SK-N-MC (cell line): Measurements from ENCODE around the gene RTL10.

Experiments used
- DNase-seq: peaks from one replicate; pipeline ENCODE4 v3.0.0-alpha.2; 2011; ENCODE audit warnings: low read depth, low spot score
- H3K27ac ChIP-seq: fragments of 200-600 bp; sonication (generic); 2 replicates; pipeline ENCODE4 v1.5.1; 2016; ENCODE audit warnings: mixed run types
- H3K36me3 ChIP-seq: fragments of 200-600 bp; sonication (generic); 2 replicates; pipeline ENCODE4 v1.6.1; 2017; ENCODE audit warnings: antibody characterized with exemption, low read length, mixed read lengths; ENCODE audit not compliant: insufficient read depth
- H3K4me3 ChIP-seq: fragments of 200-600 bp; sonication (generic); 2 replicates; pipeline ENCODE4 v1.5.1; 2016
- H3K9ac ChIP-seq: fragments of 200-600 bp; sonication (generic); 2 replicates; pipeline ENCODE4 v1.8.0; 2017; ENCODE audit warnings: mixed run types, mixed read lengths; ENCODE audit not compliant: insufficient read length
- H3K9me3 ChIP-seq: fragments of 200-600 bp; sonication (generic); 2 replicates; pipeline ENCODE4 v1.6.1; 2017; ENCODE audit warnings: low read depth, mild to moderate bottlenecking, antibody characterized with exemption, low read length, moderate library complexity, mixed read lengths
- EZH2 ChIP-seq: fragments of 200-600 bp; sonication (generic); IDR thresholded peaks from one replicate; pipeline ENCODE4 v1.6.1; 2017; ENCODE audit warnings: antibody characterized with exemption
- FOXP2 ChIP-seq: optimal IDR thresholded peaks from 2 replicates; pipeline ENCODE3; 2011; ENCODE audit warnings: mild to moderate bottlenecking, moderate library complexity; ENCODE audit not compliant: insufficient read depth; ENCODE audit errors: extremely low read length, control extremely low read depth
- POLR2AphosphoS5 ChIP-seq: IDR thresholded peaks from 2 replicates; pipeline ENCODE4 v1.6.1; 2012; ENCODE audit warnings: mild to moderate bottlenecking, low read depth, low read length, borderline replicate concordance

The RTL10 gene

DNA sequence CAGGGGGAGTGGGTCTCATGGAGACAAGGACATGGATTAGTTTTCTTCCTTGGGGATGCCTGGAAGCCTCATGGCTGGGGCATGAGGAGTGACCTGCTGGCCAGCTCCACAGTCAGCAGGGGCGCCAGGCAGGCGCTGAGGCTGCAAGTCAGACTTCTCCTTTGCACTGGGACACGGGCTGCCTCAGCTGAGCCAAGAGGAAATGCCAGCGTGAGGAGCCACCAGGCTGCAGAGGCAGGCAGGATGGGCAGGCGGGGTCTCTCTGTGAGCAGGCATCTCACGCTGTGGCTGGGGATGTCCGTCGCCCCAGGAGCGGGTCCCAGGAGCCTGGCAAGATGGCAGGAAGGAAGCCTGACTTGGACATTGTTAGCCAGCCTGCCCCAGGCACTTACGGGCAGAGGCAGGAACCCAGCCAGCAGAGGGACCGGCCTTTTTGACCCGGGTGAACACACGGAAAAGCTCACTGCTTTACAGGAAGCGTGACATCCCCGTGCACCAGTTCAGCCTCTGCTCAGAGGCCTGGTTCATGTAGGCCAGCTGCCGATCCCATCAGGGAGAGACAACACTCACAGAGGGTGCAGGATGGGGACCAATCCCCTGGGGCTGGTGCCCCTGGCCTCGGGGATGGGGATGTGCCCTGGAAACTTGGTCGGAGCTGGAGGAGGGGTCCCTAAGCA is 10.2 kb downstream of the RTL10 start:
- H3K36me3 ChIP-seq, result peaks cover 5% of the 10 kb centered on the region; the same call in 1 of the 2 replicates
- no peak for TF ChIP-seq FOXP2
- TF ChIP-seq POLR2AphosphoS5, result no peak
- TF ChIP-seq EZH2, result no peak
- no peak overlapping the region for H3K9ac ChIP-seq
- no peaks in the 10 kb centered on the region for H3K9me3 ChIP-seq
- no peak overlapping the region for H3K27ac ChIP-seq
- no peak overlapping the region for H3K4me3 ChIP-seq
- no peak for DNase-seq

DNA sequence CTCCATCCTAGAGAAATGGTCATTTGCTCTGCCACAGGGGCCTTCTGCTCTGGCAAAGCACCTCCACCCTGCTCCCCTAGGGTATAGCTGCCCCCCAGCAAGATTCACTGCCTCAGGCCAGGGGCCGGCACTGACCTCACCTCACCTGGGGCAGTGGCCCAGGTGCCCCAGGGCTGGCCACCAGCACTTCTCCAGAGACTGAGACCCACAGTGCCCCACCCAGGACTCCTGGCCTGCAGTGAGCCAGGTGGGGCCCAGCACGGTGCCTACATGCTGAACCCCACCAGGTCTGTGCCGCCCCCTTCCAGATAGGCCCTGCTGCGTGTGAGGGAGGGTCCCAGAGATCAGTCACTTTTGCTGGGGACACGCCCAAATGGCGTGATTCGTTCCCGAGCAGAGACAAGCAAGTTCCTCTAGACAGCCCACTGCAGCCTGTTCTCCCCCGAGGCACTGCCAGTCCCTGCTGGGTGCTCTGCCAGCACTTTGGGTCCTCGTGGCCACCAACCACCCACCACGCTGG is 10.8 kb downstream of the RTL10 start:
- TF ChIP-seq EZH2, result no peak
- no peak for TF ChIP-seq FOXP2
- TF ChIP-seq POLR2AphosphoS5, result no peak
- no peak for DNase-seq
- Histone ChIP-seq H3K9ac (no peak overlapping the region), H3K9me3 (no peaks in the 10 kb centered on the region), H3K4me3 (no peak overlapping the region), H3K27ac (no peak overlapping the region), H3K36me3 (peaks cover 5% of the 10 kb centered on the region; the same call in 1 of the 2 replicates)

DNA sequence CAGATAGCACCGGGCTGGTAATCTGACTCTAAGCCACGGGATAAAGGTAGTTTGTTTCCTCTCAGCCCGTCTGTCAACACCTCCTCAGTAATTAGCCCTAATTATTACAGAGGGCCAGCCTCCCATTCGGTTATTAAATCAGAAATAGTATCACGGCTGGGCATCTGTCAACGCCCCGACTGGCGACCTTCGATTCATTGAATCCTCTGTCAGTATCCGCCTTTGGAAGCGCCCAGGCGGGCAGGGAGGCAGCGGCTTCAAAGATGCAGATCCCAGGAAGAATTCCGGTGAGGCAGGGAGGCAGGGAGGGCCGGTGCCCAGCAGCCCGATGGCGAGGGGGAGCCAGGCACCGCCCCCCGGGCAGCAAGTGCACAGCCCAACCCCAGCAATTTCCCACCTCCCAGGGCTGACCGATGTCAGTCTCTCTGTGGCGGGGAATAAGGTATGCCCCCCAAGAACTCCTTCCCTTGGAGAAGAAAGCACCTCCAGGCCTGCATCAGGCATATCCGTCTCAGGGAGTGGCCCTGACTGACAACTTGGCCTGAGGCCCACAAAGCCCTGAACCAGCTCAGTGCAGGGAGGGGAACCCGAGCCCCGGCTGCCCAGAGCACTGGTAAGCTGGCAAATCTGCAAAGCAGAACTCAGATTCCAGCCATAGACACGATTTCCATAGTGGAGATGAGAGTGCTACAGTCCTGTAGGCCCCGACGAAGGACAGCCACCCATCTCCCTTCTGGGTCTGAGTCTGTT is 11.4 kb downstream of the RTL10 start:
- H3K9ac ChIP-seq, result no peak overlapping the region

DNA sequence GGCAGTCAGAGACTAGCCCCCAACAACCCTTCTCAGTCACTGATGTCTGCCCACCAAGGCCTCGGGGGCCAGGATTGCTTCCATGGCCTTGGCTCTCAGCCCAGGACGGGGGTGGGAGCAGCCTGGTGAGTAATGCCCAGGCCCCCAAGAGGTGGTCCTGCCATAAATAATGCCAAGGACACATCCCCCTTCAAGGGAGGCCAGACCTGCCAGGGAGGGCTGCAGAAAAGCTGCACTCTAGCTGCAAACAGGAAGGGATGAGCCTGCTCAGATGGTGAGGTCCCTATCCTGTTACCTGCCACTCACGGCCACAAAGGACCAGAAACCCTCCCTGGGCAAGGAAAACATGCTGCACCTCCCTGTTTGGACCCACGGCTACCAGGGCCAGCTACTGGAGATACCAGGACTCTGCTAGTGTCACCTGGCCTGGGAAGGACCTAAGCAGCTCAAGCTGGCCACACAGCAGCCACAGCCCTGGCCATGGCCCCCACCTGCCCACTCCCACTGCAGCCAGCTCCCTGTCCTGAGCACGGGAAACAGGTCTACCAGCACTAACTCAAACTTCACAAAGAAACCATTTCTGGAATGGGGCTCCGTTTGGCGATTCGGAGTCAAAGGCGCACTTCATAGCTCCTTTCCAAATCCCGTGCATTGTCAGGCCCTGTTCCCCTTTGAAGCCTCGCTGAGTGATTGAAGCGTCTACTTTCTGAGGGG is 12.1 kb downstream of the RTL10 start:
- no peaks in the 10 kb centered on the region for H3K9me3 ChIP-seq
- TF ChIP-seq FOXP2 (no peak), POLR2AphosphoS5 (no peak), EZH2 (no peak)
- H3K36me3 ChIP-seq, result peaks cover 5% of the 10 kb centered on the region; the same call in 1 of the 2 replicates
- no peak overlapping the region for H3K9ac ChIP-seq
- H3K27ac ChIP-seq, result no peak overlapping the region
- no peak for DNase-seq
- no peak overlapping the region for H3K4me3 ChIP-seq

More for the DNA sequence above, 11.4 kb downstream of the RTL10 start:
- TF ChIP-seq EZH2 (no peak), POLR2AphosphoS5 (no peak), FOXP2 (no peak)
- H3K36me3 ChIP-seq, result peaks cover 5% of the 10 kb centered on the region; the same call in 1 of the 2 replicates
- no peak overlapping the region for H3K4me3 ChIP-seq
- DNase-seq, result no peak
- H3K27ac ChIP-seq, result no peak overlapping the region
- H3K9me3 ChIP-seq, result no peaks in the 10 kb centered on the region

DNA sequence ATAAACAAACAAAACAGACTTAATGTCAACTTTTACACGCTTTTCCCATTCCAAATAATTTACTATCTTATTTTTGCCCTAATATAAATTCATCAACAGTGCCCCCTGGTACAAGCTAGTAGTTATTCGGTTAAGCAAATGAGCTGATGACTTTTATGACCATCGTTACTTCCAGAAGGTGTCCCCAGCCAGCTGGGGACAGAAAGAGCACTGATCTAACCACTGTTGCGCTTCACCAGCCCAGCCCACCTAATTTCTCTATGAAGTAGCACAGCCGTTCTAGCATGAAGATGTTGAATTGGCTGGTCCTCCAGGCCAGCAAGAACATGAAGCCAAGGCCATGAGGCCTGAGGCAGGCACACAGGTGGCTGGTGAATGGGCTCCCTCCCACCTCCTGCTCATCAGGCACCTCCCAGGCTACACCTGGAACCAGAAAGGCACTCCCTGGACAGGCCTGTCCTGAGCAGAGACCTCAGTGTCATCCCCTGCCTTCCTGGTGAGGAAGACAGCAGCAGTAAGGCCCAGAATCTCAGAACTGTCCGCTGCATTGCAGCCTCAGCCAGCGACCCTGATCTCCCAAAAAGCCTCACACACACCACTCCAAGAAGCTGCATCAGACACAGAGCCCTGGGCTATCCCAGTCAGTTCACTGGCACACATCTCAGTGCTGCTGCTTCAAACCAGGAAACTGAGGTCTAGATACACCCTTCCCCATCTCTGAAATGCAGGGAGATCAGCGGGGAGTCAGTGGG is 12.9 kb downstream of the RTL10 start:
- Histone ChIP-seq H3K27ac (no peak overlapping the region), H3K36me3 (no peaks in the 10 kb centered on the region)

DNA sequence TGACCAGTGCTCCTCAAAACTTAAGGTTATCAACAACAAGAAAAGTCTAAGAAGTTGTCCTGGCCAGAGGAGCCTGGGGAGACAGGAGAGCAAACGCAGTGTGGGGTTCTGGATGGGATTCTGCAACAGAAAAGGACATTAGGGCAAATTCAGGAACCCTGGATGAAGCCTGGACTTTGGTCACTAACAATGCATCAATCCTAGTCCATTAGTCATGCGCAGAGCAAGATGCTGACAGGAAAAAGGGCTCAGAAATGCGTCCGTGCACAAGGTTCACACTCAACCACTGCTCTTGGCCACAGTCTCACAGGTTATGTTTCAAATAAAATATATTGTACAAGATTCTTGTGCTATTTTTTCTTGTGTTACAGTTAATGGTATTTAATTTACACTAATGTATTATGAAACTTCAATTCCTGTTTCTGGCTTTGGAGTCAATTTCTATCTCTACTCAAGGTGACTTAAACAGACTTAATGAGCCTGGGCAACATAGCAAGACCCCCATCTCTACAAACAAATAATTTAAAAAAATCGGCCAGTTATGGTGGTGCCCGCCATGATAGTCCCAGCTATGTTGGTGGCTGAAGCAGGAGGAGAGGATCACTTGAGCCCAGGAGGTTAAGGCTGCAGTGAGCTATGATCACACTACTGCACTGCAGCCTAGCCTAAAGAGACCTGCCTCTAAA is 13.6 kb downstream of the RTL10 start:
- no peaks in the 10 kb centered on the region for H3K9me3 ChIP-seq
- no peak overlapping the region for H3K27ac ChIP-seq
- H3K9ac ChIP-seq, result no peak overlapping the region
- DNase-seq, result no peak
- no peaks in the 10 kb centered on the region for H3K36me3 ChIP-seq
- TF ChIP-seq FOXP2 (no peak), EZH2 (no peak), POLR2AphosphoS5 (no peak)
- H3K4me3 ChIP-seq, result no peak overlapping the region

More for the DNA sequence above, 12.9 kb downstream of the RTL10 start:
- H3K4me3 ChIP-seq, result no peak overlapping the region
- no peak for DNase-seq
- TF ChIP-seq FOXP2 (no peak), EZH2 (no peak), POLR2AphosphoS5 (no peak)
- no peak overlapping the region for H3K9ac ChIP-seq
- H3K9me3 ChIP-seq, result no peaks in the 10 kb centered on the region

DNA sequence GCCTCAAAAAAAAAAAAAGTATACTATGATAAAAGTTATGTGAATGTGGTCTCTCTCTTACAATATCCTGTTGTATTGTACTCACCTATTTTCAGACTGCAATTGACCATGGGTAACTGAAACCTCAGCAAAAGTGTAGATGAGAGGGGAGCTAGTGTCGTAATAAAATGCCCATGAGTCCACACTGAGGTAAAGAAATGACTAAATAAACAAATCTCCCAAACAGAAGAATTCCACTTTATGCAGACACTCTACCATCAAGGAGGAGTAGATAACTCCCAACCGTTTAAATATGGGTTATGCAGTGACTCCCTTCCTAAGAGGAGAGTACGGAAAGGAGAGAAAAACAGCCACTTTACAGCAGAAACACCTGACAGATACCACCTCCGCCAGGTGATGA is 14.6 kb downstream of the RTL10 start:
- TF ChIP-seq EZH2 (no peak), POLR2AphosphoS5 (no peak), FOXP2 (no peak)
- DNase-seq, result no peak
- no peak overlapping the region for H3K4me3 ChIP-seq
- no peak overlapping the region for H3K9ac ChIP-seq
- no peaks in the 10 kb centered on the region for H3K9me3 ChIP-seq
- H3K27ac ChIP-seq, result no peak overlapping the region
- no peaks in the 10 kb centered on the region for H3K36me3 ChIP-seq
